Stimulated activated CD8-positive, alpha-beta memory T cell treated with anti-CD3 and anti-CD28 coated beads, Interleukin-7, amount 100 ng/mL, for 1 hour (primary cell): ENCODE results near the gene GJD3.
"Not testable (repeated sequence)": the region's sequence is repeated elsewhere in the genome, so short reads cannot be mapped to it uniquely, and the experiment has no call there.

ENCODE experiments used
- DNase-seq, 2 donors: peaks; one replicate each; pipeline ENCODE4 v3.0.0-alpha.2; 2020; ENCODE audit warnings: low read depth in 2 of 2

GJD3 gene

GRCh38 chr17:40369923-40370322 is 5.4 kb upstream of the GJD3 start:
- no peak for DNase-seq

- not testable (repeated sequence) for DNase-seq
Measured at GRCh38 chr17:40367728-40368127, 3.2 kb upstream of the GJD3 start.

GRCh38 chr17:40366861-40367518 is 2.5 kb upstream of the GJD3 start:
- no peak for DNase-seq

- DNase-seq, result no peak
Measured at GRCh38 chr17:40366076-40366860, 1.7 kb upstream of the GJD3 start.

- DNase-seq, result no peak
Measured at GRCh38 chr17:40364906-40365305, 369 bp upstream of the GJD3 start.

- no peak for DNase-seq
Measured at GRCh38 chr17:40363111-40363827, 1.3 kb downstream of the GJD3 start.

GRCh38 chr17:40362696-40363110 is 1.8 kb downstream of the GJD3 start:
- DNase-seq, result peak; percentile 37 to 42

- no peak for DNase-seq
Measured at GRCh38 chr17:40361925-40362695, 2.4 kb downstream of the GJD3 start.

GRCh38 chr17:40361063-40361924 is 3.2 kb downstream of the GJD3 start:
- no peak for DNase-seq

- no peak for DNase-seq
Measured at GRCh38 chr17:40360091-40360490, 4.4 kb downstream of the GJD3 start.

GRCh38 chr17:40358323-40359038 is 6.1 kb downstream of the GJD3 start:
- peak; percentile 85 to 90 for DNase-seq

GRCh38 chr17:40356990-40357881 is 7.3 kb downstream of the GJD3 start:
- no peak for DNase-seq

GRCh38 chr17:40355804-40356758 is 8.5 kb downstream of the GJD3 start:
- no peak for DNase-seq

GRCh38 chr17:40355123-40355803 is 9.3 kb downstream of the GJD3 start:
- peak; percentile 58 to 72 for DNase-seq

- DNase-seq, result no peak
Measured at GRCh38 chr17:40354221-40355122, 10.1 kb downstream of the GJD3 start.

- DNase-seq, result no peak
Measured at GRCh38 chr17:40352779-40353394, 11.7 kb downstream of the GJD3 start.
